ENCODE data around the gene MGME1. TPM values are rescaled to one million over a fixed set of nuclear protein-coding genes. Genes with fewer than 3 reads are reported as not detected.
"Not testable (repeated sequence)": the region's sequence is repeated elsewhere in the genome, so short reads cannot be mapped to it uniquely, and the experiment has no call there.

Gene MGME1
- total RNA-seq, 1 donor from 2014 or later: 38.5 TPM

DNA sequence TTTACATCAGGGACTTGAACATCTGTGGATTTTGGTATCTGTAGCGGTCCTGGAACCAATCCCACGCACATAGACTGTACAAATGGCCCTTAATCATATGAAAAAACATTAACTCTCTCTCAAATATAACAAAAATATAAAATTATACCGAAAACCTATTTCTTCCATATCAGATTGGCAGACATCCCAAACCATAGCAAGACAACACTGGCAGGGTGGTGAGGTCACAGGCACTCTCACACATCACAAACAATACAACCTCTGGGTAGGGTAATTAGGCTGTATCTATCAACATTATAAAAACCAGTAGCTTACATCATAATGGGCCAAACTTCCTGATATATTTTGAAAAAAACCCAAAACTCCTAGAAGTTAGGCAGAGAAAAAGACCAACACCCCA lies 48.0 kb downstream of the MGME1 start:
- Mint-ChIP-seq H3K36me3 (ENCODE audit: unreplicated experiment) (no peaks in the 10 kb centered on the region), H3K4me1 (ENCODE audit: unreplicated experiment) (no peaks in the 10 kb centered on the region), H3K4me3 (ENCODE audit: unreplicated experiment) (no peak overlapping the region), H3K27me3 (ENCODE audit: unreplicated experiment) (peaks cover 26% of the 10 kb centered on the region), H3K27ac (ENCODE audit: unreplicated experiment) (no peak overlapping the region), H3K9me3 (ENCODE audit: unreplicated experiment) (no peaks in the 10 kb centered on the region)
- DNase-seq (ENCODE audit: extremely low spot score, unreplicated experiment): no peak
- TF ChIP-seq, protein P1, sequence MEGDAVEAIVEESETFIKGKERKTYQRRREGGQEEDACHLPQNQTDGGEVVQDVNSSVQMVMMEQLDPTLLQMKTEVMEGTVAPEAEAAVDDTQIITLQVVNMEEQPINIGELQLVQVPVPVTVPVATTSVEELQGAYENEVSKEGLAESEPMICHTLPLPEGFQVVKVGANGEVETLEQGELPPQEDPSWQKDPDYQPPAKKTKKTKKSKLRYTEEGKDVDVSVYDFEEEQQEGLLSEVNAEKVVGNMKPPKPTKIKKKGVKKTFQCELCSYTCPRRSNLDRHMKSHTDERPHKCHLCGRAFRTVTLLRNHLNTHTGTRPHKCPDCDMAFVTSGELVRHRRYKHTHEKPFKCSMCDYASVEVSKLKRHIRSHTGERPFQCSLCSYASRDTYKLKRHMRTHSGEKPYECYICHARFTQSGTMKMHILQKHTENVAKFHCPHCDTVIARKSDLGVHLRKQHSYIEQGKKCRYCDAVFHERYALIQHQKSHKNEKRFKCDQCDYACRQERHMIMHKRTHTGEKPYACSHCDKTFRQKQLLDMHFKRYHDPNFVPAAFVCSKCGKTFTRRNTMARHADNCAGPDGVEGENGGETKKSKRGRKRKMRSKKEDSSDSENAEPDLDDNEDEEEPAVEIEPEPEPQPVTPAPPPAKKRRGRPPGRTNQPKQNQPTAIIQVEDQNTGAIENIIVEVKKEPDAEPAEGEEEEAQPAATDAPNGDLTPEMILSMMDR (IDR thresholded peaks at IDR 0.05): no peak

DNA sequence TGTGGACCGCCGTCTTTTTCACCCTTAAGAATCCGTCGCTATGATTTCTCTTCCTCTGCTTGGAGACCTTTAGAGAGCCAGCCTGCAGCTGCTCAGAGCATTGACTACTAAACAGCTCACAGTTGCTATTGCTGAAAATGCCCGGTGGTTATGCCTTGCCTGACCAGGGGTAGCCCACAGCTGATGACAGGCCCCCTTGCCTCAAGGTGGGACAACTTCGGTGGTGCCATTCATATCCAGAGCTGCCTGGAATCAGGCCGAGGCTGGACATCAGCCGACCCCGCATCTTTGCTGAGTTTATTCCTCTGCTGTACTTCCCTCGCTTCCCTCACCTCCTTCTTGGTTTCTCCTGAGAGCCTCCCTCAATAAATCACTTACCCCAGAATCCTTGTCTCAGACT lies 49.3 kb downstream of the MGME1 start:
- no peak overlapping the region for H3K4me3 Mint-ChIP-seq (ENCODE audit: unreplicated experiment)
- no peak for DNase-seq (ENCODE audit: extremely low spot score, unreplicated experiment)
- H3K4me1 Mint-ChIP-seq (ENCODE audit: unreplicated experiment): no peaks in the 10 kb centered on the region
- H3K9me3 Mint-ChIP-seq (ENCODE audit: unreplicated experiment): no peaks in the 10 kb centered on the region
- H3K36me3 Mint-ChIP-seq (ENCODE audit: unreplicated experiment): no peaks in the 10 kb centered on the region
- peaks cover 26% of the 10 kb centered on the region for H3K27me3 Mint-ChIP-seq (ENCODE audit: unreplicated experiment)
- H3K27ac Mint-ChIP-seq (ENCODE audit: unreplicated experiment): no peak overlapping the region
- TF ChIP-seq, protein P1 (IDR thresholded peaks at IDR 0.05): no peak

DNA sequence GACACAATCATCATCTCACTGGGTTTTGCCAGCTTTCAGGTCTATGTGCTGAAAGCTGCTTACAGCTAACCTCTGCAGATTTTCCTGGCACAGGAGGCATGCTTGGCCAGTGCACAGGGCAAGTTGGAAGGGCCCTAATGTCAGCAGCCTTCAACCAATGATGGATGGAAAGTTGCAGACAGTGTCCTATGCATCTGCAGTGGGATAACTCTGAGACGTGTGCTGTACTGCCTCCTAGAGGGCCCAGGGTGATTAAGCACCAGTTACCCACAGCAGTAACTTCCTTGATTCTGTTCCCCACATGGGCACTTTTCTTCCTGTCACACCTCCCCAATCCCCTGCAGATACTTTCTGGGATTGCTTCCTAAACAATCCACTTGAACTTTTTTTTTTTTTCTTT lies 50.2 kb downstream of the MGME1 start:
- Mint-ChIP-seq H3K4me1 (ENCODE audit: unreplicated experiment) (no peaks in the 10 kb centered on the region), H3K27me3 (ENCODE audit: unreplicated experiment) (peaks cover 26% of the 10 kb centered on the region), H3K36me3 (ENCODE audit: unreplicated experiment) (no peaks in the 10 kb centered on the region), H3K4me3 (ENCODE audit: unreplicated experiment) (no peak overlapping the region), H3K9me3 (ENCODE audit: unreplicated experiment) (no peaks in the 10 kb centered on the region), H3K27ac (ENCODE audit: unreplicated experiment) (no peak overlapping the region)
- TF ChIP-seq, protein P1 (IDR thresholded peaks at IDR 0.05): peak; percentile 36
- no peak for DNase-seq (ENCODE audit: extremely low spot score, unreplicated experiment)

DNA sequence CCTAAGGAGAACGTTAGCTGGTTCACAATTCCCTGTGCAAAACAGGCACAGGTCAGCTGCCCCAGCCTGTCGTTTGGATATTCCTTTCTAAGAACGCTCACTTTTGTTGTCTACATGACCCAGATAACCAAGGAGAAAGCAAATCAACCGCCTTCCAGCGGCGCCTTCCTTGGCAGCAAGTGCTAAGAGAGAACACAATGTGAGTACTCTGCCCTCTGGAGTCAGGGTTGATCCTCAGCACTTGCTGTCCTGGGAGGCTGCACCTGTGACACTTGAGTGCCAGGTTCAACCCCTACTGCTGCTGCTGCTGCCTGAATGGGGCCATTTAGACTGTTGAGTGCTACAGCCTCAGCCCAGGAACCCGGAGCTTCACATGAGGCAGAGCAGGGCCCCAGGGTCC lies 52.1 kb downstream of the MGME1 start:
- TF ChIP-seq, protein P1 (IDR thresholded peaks at IDR 0.05): no peak
- H3K4me3 Mint-ChIP-seq (ENCODE audit: unreplicated experiment): no peak overlapping the region
- no peak overlapping the region for H3K27ac Mint-ChIP-seq (ENCODE audit: unreplicated experiment)
- no peaks in the 10 kb centered on the region for H3K9me3 Mint-ChIP-seq (ENCODE audit: unreplicated experiment)
- H3K36me3 Mint-ChIP-seq (ENCODE audit: unreplicated experiment): no peaks in the 10 kb centered on the region
- peaks cover 29% of the 10 kb centered on the region for H3K27me3 Mint-ChIP-seq (ENCODE audit: unreplicated experiment)
- no peak for DNase-seq (ENCODE audit: extremely low spot score, unreplicated experiment)
- no peaks in the 10 kb centered on the region for H3K4me1 Mint-ChIP-seq (ENCODE audit: unreplicated experiment)

DNA sequence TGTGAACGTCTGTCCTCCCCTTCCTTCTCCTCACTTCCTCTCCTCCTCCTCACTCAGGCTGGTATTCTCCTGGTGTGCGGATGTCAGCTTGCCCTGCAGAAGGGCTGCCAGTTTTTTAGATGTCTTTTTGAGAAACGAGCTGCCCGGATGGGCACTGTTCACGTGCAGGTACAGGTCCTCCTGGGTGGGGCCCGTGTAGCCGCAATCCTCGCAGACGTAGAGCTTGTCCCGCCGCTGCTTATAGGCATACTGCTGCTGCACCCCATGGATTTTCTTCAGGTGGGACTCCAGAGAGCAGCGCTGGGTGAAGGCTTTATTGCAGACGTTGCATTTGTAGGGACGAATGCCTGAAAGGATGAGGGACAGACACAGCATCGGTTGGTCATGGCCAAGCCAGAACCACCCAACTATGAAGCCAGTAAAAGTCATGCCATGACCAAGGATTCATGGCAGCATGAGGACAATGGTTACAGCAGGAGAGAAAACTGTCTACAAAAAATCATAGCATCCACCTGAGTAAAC lies 55.8 kb downstream of the MGME1 start:
- TF ChIP-seq, protein P1 (IDR thresholded peaks at IDR 0.05): no peak

DNA sequence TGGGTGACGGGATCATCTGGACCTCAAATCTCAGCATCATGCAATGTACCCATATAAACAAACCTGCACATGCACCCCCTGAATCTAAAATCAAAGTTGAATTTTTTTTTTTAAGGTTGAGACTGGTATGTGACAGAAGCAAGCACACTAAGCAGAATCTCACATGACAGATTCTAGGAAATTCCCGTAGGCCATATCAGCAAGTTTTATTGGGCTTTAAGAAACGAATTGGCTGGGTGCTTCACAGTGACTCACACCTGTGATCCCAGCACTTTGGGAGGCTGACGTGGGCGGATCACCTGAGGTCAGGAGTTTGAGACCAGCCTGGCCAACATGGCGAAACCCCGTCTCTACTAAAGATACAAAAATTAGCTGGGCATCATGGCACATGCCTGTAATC lies 58.2 kb downstream of the MGME1 start:
- H3K9me3 Mint-ChIP-seq (ENCODE audit: unreplicated experiment); H3K27me3 Mint-ChIP-seq (ENCODE audit: unreplicated experiment); H3K27ac Mint-ChIP-seq (ENCODE audit: unreplicated experiment); H3K4me1 Mint-ChIP-seq (ENCODE audit: unreplicated experiment); H3K36me3 Mint-ChIP-seq (ENCODE audit: unreplicated experiment); H3K4me3 Mint-ChIP-seq (ENCODE audit: unreplicated experiment); DNase-seq (ENCODE audit: extremely low spot score, unreplicated experiment): not testable (repeated sequence)

More for the DNA sequence above, 55.8 kb downstream of the MGME1 start:
- no peak overlapping the region for H3K27ac Mint-ChIP-seq (ENCODE audit: unreplicated experiment)
- H3K9me3 Mint-ChIP-seq (ENCODE audit: unreplicated experiment): no peaks in the 10 kb centered on the region
- DNase-seq (ENCODE audit: extremely low spot score, unreplicated experiment): no peak
- H3K27me3 Mint-ChIP-seq (ENCODE audit: unreplicated experiment): peaks cover 13% of the 10 kb centered on the region
- H3K4me1 Mint-ChIP-seq (ENCODE audit: unreplicated experiment): no peaks in the 10 kb centered on the region
- H3K36me3 Mint-ChIP-seq (ENCODE audit: unreplicated experiment): no peaks in the 10 kb centered on the region
- no peak overlapping the region for H3K4me3 Mint-ChIP-seq (ENCODE audit: unreplicated experiment)
